HG03378 (cell line): ENCODE data around the gene NAAA.
"Not testable (repeated sequence)": the region's sequence is repeated elsewhere in the genome, so short reads cannot be mapped to it uniquely, and the experiment has no call there.

ENCODE experiments used
- ATAC-seq: cut with Tn5 transposase; IDR thresholded peaks from one replicate; pipeline ENCODE4 v1.9.1; 2021; ENCODE audit warnings: mild to moderate bottlenecking, moderate library complexity; ENCODE audit not compliant: unreplicated experiment

Gene NAAA

GRCh38 chr4:75920327-75920726 is 20.5 kb downstream of the NAAA start:
- no peak for ATAC-seq

DNA sequence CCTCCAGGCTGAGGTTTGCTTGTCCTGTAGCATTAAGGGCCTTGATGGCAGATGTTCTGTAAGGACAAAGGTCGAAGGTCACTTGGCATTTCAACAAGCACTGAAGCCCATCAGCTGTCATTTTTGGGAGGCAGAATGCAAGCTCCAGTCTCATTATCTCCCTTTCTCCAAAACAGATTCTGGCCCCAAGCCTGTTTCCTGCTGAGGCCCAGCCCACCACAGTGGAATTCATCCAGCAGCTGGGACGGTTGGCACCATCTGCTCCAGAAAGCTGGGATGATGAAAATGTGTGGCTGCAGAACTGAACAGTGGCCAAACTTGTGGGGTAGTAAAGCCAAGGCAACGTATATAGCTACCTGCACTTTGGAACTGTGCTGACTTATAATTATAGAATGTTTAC is 20.9 kb downstream of the NAAA start:
- ATAC-seq: no peak

DNA sequence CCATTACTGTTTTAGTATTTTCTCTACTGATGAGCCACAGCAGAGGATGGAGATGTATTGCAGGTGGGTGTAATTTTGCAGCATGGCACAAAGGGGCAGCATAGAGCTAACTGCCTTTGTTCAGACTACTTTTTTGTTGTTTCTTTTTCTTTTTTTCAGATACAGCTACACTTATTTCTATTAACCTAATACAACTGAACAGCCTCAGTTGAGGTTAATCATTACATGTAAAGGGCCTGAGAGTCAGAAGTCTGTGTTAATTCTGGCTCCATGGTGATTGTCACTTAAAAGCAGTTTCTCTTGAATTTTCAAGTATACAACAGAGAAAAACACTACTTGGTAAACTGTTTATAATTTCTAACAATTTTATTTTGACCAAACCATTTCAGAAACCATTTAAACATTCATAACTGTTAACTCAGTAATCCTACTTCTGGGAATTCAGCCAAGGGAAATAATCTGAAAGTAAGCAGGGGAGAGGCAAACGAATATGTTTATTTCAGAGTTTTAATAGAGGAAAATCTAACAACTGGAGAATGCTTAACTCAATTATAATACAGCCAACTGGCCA is 24.6 kb downstream of the NAAA start:
- ATAC-seq: peak; percentile 86

GRCh38 chr4:75912968-75913367 is 27.8 kb downstream of the NAAA start:
- ATAC-seq: no peak

DNA sequence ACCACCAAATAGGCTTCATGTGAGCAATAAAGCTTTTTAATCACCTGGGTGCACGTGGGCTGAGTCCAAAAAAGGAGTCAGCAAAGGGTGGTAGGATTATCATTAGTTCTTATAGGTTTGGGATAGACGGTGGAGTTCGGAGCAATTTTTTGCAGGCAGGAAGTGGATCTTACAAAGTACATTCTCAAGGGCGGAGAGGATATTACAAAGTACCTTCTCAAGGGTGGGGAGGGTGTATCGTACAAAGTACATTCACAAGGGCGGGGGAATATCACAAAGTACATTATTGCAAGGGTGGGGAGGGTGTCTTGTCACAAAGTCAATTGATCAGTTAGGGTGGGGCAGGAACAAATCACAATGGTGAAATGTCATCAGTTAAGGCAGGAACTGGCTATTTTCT is 30.0 kb downstream of the NAAA start:
- ATAC-seq: not testable (repeated sequence)

GRCh38 chr4:75909405-75909804 is 31.4 kb downstream of the NAAA start:
- no peak for ATAC-seq

DNA sequence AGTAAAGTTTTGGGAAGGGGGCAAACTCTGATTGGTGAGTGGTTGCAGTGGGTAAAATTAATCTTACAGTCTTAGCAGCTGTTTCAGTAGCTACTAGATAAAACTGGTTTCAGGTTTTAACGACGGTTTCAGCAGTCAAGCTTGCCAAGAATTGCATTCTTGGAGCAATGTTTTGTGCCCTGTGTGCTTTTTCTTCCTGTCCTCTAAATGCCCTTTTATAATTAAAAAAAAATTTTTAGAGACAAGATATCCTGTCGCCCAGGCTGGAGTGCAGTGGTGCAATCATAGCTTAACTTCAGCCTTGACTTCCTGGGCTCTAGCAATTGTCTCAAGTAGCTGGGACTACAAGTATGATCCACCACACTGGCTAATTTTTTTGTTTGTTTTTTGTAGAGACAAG is 32.3 kb downstream of the NAAA start:
- no peak for ATAC-seq

DNA sequence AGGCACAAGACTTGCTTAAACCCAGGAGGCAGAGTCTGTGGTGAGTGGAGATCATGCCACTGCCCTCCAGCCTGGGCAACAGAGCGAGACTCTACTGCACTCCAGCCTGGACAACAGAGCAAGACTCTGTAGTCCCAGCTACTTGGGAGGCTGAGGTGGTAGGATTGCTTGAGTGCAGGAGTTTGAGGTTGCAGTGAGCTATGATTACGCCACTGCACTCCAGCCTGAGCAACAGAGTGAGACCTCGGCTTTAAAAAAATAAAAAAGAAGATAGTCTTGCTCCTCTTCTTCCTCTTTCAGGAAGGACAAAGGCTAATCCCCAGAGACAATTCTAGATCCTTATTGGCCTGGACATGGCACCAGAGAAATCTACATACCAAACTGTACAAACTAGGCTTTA is 32.8 kb downstream of the NAAA start:
- no peak for ATAC-seq

DNA sequence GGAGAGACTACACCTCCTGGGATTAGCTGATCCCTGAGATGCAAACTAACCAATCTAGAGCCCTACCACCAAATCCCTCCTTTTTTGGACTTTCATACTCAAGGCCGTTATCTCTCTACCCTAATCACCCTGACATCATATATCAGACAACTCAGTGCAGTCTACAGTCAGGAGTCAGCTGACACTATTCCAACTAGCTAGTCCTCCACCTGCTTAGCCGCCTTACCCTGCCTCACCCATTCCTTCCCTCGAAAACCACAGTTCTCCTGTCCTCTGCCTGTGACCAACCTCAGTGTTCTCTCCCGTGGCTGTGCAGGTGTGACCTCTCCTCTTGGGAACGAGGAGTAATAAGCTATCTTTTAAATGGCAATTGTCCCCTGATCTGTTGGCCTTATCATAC is 36.7 kb downstream of the NAAA start:
- ATAC-seq: no peak

DNA sequence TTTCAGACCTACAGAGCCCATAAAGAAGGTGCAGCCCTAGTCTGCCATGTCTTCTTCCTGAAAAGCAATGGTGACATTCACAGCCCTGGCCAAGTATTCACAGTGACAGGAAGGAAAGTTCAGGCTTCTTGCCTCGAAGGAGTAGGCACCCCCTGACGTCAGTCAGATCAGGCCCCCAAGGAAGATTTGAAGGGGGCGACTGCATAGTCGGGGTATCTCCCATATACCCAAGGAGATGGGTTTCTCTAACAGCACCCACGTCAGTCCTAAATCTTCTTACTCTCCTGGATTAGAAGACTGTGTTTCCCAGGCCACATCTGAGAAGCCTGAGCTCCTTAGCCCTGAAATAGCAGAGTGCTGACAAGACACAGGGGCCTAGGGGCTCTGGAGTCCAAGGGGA is 38.5 kb downstream of the NAAA start, which contains the start of gene PPEF2:
Gene PPEF2, minus strand, starts transcription at position 101 of the 400 bp plus-strand sequence. CDS start 6,127 bp downstream, outside the sequence.
- ATAC-seq: no peak

DNA sequence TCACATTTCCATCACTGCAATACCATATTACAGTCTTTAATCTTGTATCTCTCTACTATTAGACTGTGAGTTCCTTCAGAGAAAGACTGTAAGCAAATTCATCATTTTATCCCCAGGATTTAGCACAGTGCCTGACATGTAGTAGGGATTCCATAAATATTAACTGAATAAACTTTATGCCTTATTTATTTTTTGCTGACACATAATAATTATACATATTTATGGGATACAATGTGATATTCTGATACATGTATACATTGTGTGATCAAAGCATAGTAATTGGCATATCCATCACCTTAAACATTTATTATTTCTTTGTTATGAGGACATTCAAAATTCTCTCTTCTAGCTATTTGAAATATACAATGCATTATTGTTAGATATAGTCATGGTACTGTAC is 42.3 kb downstream of the NAAA start:
- ATAC-seq: no peak

- ATAC-seq: peak; percentile 61
Measured at GRCh38 chr4:75895744-75896314, 45.0 kb downstream of the NAAA start.

- ATAC-seq: no peak
Measured at GRCh38 chr4:75892508-75892907, 48.3 kb downstream of the NAAA start.

- ATAC-seq: no peak
Measured at GRCh38 chr4:75891611-75892010, 49.2 kb downstream of the NAAA start.

DNA sequence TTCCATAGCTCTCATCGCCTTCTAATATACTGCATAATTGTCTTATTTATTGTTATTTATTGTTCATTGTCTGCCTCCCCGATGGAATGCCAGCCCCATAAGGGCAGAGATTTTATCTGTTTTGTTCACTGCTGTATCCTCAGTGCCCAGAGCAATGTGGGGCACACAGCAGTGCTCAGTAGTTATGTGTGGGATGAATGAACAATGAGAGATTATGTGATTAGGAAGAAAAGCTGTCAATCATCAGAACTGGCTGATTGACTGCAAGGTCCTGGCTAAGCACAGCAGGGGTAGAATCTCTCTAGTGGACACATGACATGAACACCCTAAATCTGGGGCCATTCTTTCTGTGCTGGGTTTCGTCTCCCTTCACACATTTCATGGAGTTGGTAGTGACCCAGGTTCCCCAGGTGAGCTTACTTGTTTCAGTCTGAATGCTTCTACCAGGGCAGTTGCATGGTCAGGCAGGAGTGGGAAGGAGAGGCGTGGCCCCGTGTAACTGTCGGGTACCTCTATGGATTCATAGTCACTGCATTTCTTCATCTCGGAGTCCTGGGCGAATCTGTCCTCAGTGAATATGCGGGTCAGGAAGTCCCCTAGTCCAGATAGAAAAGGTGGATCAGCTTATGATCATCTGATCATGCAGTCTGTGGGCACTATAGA is 51.1 kb downstream of the NAAA start:
- ATAC-seq: no peak

DNA sequence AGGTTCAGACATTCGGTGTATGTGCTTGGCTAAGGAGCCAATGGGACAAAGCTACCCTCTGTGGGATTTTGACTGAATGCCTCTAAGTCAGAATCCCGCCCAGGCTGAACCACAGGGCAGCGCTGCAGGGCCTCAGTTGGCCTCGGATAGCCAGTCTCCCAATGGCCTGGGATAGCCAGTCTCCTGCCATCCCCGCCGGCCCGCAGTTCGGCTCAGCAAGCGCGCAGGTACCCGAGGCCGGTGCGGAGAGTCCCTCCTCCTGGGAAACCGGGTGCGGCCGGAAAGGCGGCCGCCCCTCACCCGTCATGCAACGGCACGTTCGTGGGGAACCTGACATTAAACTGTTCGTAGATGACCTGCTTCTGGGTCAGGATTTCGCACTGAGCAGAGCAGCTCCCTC is 54.7 kb downstream of the NAAA start:
- ATAC-seq: no peak

- no peak for ATAC-seq
Measured at GRCh38 chr4:75881476-75881875, 59.3 kb downstream of the NAAA start.

- ATAC-seq: no peak
Measured at GRCh38 chr4:75880278-75880677, 60.5 kb downstream of the NAAA start.

DNA sequence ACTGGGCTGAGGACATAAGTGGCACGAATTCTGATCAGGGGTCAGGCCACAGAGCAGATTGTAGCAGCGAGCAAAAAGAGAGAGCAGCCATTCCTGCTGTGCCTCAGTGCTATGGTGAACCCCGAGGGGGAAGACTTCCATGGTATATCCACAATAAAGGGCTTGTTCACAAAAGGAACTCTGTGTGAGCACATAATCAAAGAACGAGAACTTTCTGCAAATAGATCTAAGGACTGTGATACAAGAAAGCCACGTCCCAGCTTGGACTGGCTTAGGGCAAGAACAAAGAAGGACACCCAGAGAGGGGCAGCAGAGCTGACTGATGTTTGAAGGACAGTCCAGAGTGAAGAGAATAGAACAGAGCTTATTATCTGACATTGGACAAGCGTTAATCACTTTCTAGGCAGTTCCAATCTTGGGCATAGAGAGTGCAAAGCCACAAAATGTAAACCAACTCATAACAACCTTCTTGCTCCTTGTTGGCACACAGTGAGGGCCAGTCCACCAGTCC is 62.5 kb downstream of the NAAA start:
- no peak for ATAC-seq

GRCh38 chr4:75876218-75876617 is 64.6 kb downstream of the NAAA start:
- no peak for ATAC-seq

DNA sequence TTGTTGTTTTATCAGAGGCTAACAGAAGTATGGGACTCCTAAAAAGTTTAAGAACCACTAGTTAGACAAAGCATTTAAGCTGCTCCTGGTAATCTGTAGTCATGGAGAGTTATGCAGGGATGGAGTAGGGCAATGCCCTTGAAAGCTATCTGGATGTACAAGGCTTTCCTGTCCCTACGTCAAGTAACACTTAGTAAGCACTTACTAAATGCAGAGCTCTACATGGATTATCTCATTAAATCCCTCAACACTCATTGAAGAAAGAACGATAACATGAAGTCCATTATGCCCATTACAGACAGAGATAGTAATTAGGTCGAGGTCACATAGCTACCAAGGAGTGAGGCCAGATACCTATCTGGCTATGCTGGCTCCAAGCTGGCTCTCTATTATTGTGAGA is 71.7 kb downstream of the NAAA start:
- no peak for ATAC-seq

GRCh38 chr4:75867130-75867529 is 73.7 kb downstream of the NAAA start:
- ATAC-seq: no peak
